Astrocyte (in vitro differentiated cells and primary cell): ENCODE data around the gene TSPAN14. TPM values are rescaled to one million over a fixed set of nuclear protein-coding genes. Genes with fewer than 3 reads are reported as not detected.

Source experiments
- DNase-seq: peaks from one replicate; pipeline ENCODE4 v3.0.0-alpha.2; 2010; ENCODE audit warnings: low read depth
- FAIRE-seq: peaks from 2 replicates; lab custom pipeline; 2011; peaks lifted over from hg19 to GRCh38; lab: Jason Lieb, UNC
- H2AFZ ChIP-seq: 2 replicates; pipeline ENCODE4 v1.6.0; 2012; ENCODE audit warnings: low read depth, low read length, inconsistent platforms
- H3K27ac ChIP-seq: 2 replicates; pipeline ENCODE4 v1.5.1; 2011; ENCODE audit warnings: low read depth, low read length, inconsistent platforms
- H3K27me3 ChIP-seq: 2 replicates; pipeline ENCODE4 v1.6.0; 2011; ENCODE audit warnings: low read length, inconsistent platforms; ENCODE audit not compliant: insufficient read depth
- H3K36me3 ChIP-seq: 2 replicates; pipeline ENCODE4 v1.5.1; 2011; ENCODE audit warnings: low read length, inconsistent platforms; ENCODE audit not compliant: insufficient read depth
- H3K4me1 ChIP-seq: 2 replicates; pipeline ENCODE4 v1.5.1; 2011; ENCODE audit warnings: low read length, inconsistent platforms; ENCODE audit not compliant: insufficient read depth
- H3K4me2 ChIP-seq: 2 replicates; pipeline ENCODE4 v1.6.0; 2012; ENCODE audit warnings: low read length, inconsistent platforms
- H3K4me3 ChIP-seq: 2 replicates; pipeline ENCODE4 v1.5.1; 2011; ENCODE audit warnings: low read depth, mild to moderate bottlenecking, low read length, inconsistent platforms; ENCODE audit not compliant: insufficient read depth
- H3K79me2 ChIP-seq: 2 replicates; pipeline ENCODE4 v1.6.0; 2012; ENCODE audit warnings: mild to moderate bottlenecking, low read length, inconsistent platforms; ENCODE audit not compliant: insufficient read depth
- H3K9ac ChIP-seq: 2 replicates; pipeline ENCODE4 v1.6.0; 2012; ENCODE audit warnings: mild to moderate bottlenecking, low read length, inconsistent platforms
- H3K9me3 ChIP-seq: 2 replicates; pipeline ENCODE4 v1.5.1; 2012; ENCODE audit warnings: low read depth, mild to moderate bottlenecking, low read length, inconsistent platforms; ENCODE audit not compliant: insufficient read depth
- H4K20me1 ChIP-seq: 2 replicates; pipeline ENCODE4 v1.6.0; 2012; ENCODE audit warnings: low read length, inconsistent platforms; ENCODE audit not compliant: insufficient read depth
- H3K27ac Mint-ChIP-seq: one replicate; pipeline ENCODE4 v1.8.0; 2021; ENCODE audit warnings: mild to moderate bottlenecking, mixed read lengths; ENCODE audit not compliant: unreplicated experiment
- H3K27me3 Mint-ChIP-seq: one replicate; pipeline ENCODE4 v1.8.0; 2021; ENCODE audit warnings: low read depth, mixed read lengths; ENCODE audit not compliant: unreplicated experiment
- H3K36me3 Mint-ChIP-seq: one replicate; pipeline ENCODE4 v1.8.0; 2021; ENCODE audit warnings: low read depth, mixed read lengths; ENCODE audit not compliant: unreplicated experiment
- H3K4me1 Mint-ChIP-seq: one replicate; pipeline ENCODE4 v1.8.0; 2021; ENCODE audit warnings: low read depth, mixed read lengths; ENCODE audit not compliant: unreplicated experiment
- H3K4me3 Mint-ChIP-seq: one replicate; pipeline ENCODE4 v1.8.0; 2021; ENCODE audit warnings: mild to moderate bottlenecking, moderate library complexity, mixed read lengths; ENCODE audit not compliant: unreplicated experiment
- H3K9me3 Mint-ChIP-seq: one replicate; pipeline ENCODE4 v1.8.0; 2021; ENCODE audit warnings: mild to moderate bottlenecking, mixed read lengths; ENCODE audit not compliant: unreplicated experiment
- CTCF ChIP-seq: IDR thresholded peaks from 2 replicates; pipeline ENCODE4 v1.5.1; 2011; ENCODE audit warnings: low read depth, mild to moderate bottlenecking, inconsistent platforms, low read length, moderate library complexity; ENCODE audit not compliant: insufficient read depth
- EZH2 ChIP-seq: IDR thresholded peaks from 2 replicates; pipeline ENCODE4 v1.6.1; 2012; ENCODE audit warnings: mild to moderate bottlenecking, low read length, inconsistent platforms; ENCODE audit not compliant: insufficient read depth
- total RNA-seq: library from RNA; stranded (reverse); gene quantifications from 2 replicates; pipeline ENCODE4 v1.2.1, GENCODE V29; 2021

Gene TSPAN14
- total RNA-seq, 1 donor from 2014 or later, result 140 TPM

DNA sequence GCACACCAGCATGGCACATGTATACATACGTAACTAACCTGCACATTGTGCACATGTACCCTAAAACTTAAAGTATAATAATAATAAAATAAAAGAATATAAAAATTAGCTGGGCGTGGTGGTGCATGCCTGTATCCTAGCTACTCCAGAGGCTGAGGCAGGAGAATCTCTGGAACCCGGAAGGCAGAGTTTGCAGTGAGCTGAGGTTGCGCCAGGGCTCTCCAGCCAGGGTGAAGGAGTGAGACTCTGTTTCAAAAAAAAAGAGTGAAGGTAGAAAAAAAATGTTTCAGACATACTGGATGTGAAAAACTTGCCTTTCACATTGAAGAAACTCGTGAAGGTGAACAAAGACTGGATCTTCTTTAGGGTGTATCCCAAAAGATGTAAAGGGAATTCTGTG, 26.7 kb downstream of the TSPAN14 start:
- Histone ChIP-seq H3K79me2 (peaks cover 82% of the 10 kb centered on the region), H3K4me1 (peaks cover 9% of the 10 kb centered on the region), H3K27ac (no peak overlapping the region), H4K20me1 (peaks cover 53% of the 10 kb centered on the region), H3K4me3 (no peak overlapping the region), H3K4me2 (no peak overlapping the region), H3K9me3 (no peaks in the 10 kb centered on the region), H3K36me3 (peaks cover 4% of the 10 kb centered on the region), H3K27me3 (no peaks in the 10 kb centered on the region), H3K9ac (no peak overlapping the region), H2AFZ (no peak overlapping the region)
- Mint-ChIP-seq H3K4me3 (peak overlapping the region; percentile 29), H3K27me3 (no peaks in the 10 kb centered on the region), H3K9me3 (no peaks in the 10 kb centered on the region), H3K36me3 (peaks cover 20% of the 10 kb centered on the region), H3K27ac (no peak overlapping the region), H3K4me1 (peaks cover 41% of the 10 kb centered on the region)
- DNase-seq, result no peak
- FAIRE-seq, result no peak
- TF ChIP-seq EZH2, result no peak

- H3K79me2 ChIP-seq, result peaks cover 88% of the 10 kb centered on the region
These were observed 30.1 kb downstream of the TSPAN14 start for GRCh38 chr10:80484243-80484642.

GRCh38 chr10:80484676-80485075, 30.6 kb downstream of the TSPAN14 start:
- Histone ChIP-seq H3K4me3 (no peak overlapping the region), H3K9me3 (no peaks in the 10 kb centered on the region), H4K20me1 (peaks cover 76% of the 10 kb centered on the region), H3K4me1 (peaks cover 6% of the 10 kb centered on the region), H2AFZ (no peak overlapping the region), H3K27ac (no peak overlapping the region), H3K79me2 (peaks cover 93% of the 10 kb centered on the region), H3K27me3 (no peaks in the 10 kb centered on the region), H3K36me3 (peaks cover 4% of the 10 kb centered on the region), H3K9ac (no peak overlapping the region), H3K4me2 (no peak overlapping the region)
- no peak overlapping the region for H3K4me3 Mint-ChIP-seq
- no peaks in the 10 kb centered on the region for H3K27me3 Mint-ChIP-seq
- H3K27ac Mint-ChIP-seq, result peak overlapping the region; percentile 42
- H3K9me3 Mint-ChIP-seq, result no peaks in the 10 kb centered on the region
- H3K4me1 Mint-ChIP-seq, result peaks cover 53% of the 10 kb centered on the region
- TF ChIP-seq CTCF (no peak), EZH2 (no peak)
- FAIRE-seq, result no peak
- DNase-seq, result no peak
- H3K36me3 Mint-ChIP-seq, result peaks cover 28% of the 10 kb centered on the region

More at GRCh38 chr10:80484243-80484642, 30.1 kb downstream of the TSPAN14 start:
- H3K27me3 ChIP-seq, result no peaks in the 10 kb centered on the region
- Mint-ChIP-seq H3K4me3 (no peak overlapping the region), H3K27me3 (no peaks in the 10 kb centered on the region), H3K4me1 (peaks cover 51% of the 10 kb centered on the region), H3K36me3 (peaks cover 25% of the 10 kb centered on the region), H3K27ac (peak overlapping the region; percentile 42), H3K9me3 (no peaks in the 10 kb centered on the region)
- H3K9me3 ChIP-seq, result no peaks in the 10 kb centered on the region
- no peak overlapping the region for H3K27ac ChIP-seq
- no peak overlapping the region for H3K9ac ChIP-seq
- peaks cover 72% of the 10 kb centered on the region for H4K20me1 ChIP-seq
- no peak overlapping the region for H2AFZ ChIP-seq
- peaks cover 6% of the 10 kb centered on the region for H3K4me1 ChIP-seq
- DNase-seq, result no peak
- H3K4me3 ChIP-seq, result no peak overlapping the region
- TF ChIP-seq CTCF (no peak), EZH2 (no peak)
- FAIRE-seq, result no peak
- H3K4me2 ChIP-seq, result no peak overlapping the region
- peaks cover 2% of the 10 kb centered on the region for H3K36me3 ChIP-seq
